Measurements from ENCODE around the gene WDR74. TPM values are rescaled to one million over a fixed set of nuclear protein-coding genes. Genes with fewer than 3 reads are reported as not detected.

The WDR74 gene
- total and polyA plus RNA-seq, 9 of the 15 experiments (the other 6 are each of a cell fraction or from before 2014, with no cell fraction given) = 32.7 to 210 (median 114) TPM

- 34% methylated on average over 3 of the region's 3 CpGs for WGBS (ENCODE audit: insufficient coverage, low coverage, missing lambda C conversion rate)
- FAIRE-seq (no peak), ATAC-seq (no peak), DNase-seq (ENCODE audit: extremely low read depth in 1 of 4, low spot score in 3 of 4) (no peak)
- Histone ChIP-seq H4K20me1 (replicated peaks; ENCODE audit: control insufficient read depth, insufficient read depth, low read length) (0 out of 2 replicates have a peak, but pooled peaks cover under 1% of the 10 kb centered on the region), H3K27me3 (ENCODE audit: control insufficient read depth in 2 of 2, insufficient read depth in 2 of 2, low read length in 2 of 2) (no peaks in the 10 kb centered on the region), H3K36me3 (ENCODE audit: control insufficient read depth, insufficient read depth, low read length) (no peaks in the 10 kb centered on the region), H3K9ac (ENCODE audit: insufficient read depth in 1 of 2, low read depth in 2 of 2, low read length in 2 of 2) (no peak overlapping the region), H3K79me2 (ENCODE audit: control insufficient read depth, insufficient read depth, low read length) (no peaks in the 10 kb centered on the region), H3K4me1 (replicated peaks in 1 of 2; ENCODE audit: control insufficient read depth in 2 of 2, insufficient read depth in 2 of 2, low read length in 2 of 2) (peaks cover 5 to 8% of the 10 kb centered on the region in 2 experiments; a peak in 3 of 5 replicates), H3K4me2 (ENCODE audit: insufficient read depth, low read length) (no peak overlapping the region), H3K9me3 (replicated peaks; ENCODE audit: control insufficient read depth, insufficient read depth, low read depth, low read length) (no peaks in the 10 kb centered on the region; the same call in 1 of the 2 replicates), H3K9me1 (ENCODE audit: control insufficient read depth, insufficient read depth, low read length) (no peaks in the 10 kb centered on the region), H3K4me3 (no peak overlapping the region), H3K27ac (ENCODE audit: extremely low read depth, low read depth, low read length) (no peak overlapping the region), H2AFZ (ENCODE audit: low read depth, low read length) (no peak overlapping the region)
- CTCF ChIA-PET (ENCODE audit: low intra/inter-chr PET ratio) = no interaction called here
- no TSS peak for BruUV-seq (replicated peaks)
- intact Hi-C loops (cut with micrococcal nuclease) (loop anchor here (10.0 kb wide), 1 partner anchor 121 kb away; the partner anchor contains the start of genes HNRNPUL2 and TTC9C), in situ Hi-C loops (cut with MboI) (no loop called here)
- POLR2A ChIA-PET = interaction anchor here (0.5 to 6.3 kb wide), 2 partner anchors 8 to 14 kb away, joined by 3 to 100 read pairs; partner anchors contain the start of gene TEX54
- TF ChIP-seq, protein P1, sequence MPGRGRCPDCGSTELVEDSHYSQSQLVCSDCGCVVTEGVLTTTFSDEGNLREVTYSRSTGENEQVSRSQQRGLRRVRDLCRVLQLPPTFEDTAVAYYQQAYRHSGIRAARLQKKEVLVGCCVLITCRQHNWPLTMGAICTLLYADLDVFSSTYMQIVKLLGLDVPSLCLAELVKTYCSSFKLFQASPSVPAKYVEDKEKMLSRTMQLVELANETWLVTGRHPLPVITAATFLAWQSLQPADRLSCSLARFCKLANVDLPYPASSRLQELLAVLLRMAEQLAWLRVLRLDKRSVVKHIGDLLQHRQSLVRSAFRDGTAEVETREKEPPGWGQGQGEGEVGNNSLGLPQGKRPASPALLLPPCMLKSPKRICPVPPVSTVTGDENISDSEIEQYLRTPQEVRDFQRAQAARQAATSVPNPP (IDR thresholded peaks at IDR 0.05; ENCODE audit: borderline replicate concordance, insufficient read depth, insufficient read length) = no peak
- no peak for TF ChIP-seq MCM7 (IDR thresholded peaks at IDR 0.05)
- TF ChIP-seq RB1 (IDR thresholded peaks at IDR 0.05; ENCODE audit: low read depth) = no peak
- no peak for TF ChIP-seq POLR2G (IDR thresholded peaks at IDR 0.05; ENCODE audit: low read depth, low read length)
- TF ChIP-seq EWSR1 (IDR thresholded peaks at IDR 0.05; ENCODE audit: borderline replicate concordance, low read depth, partially characterized antibody) = no peak
- no peak for TF ChIP-seq BMI1 (IDR thresholded peaks at IDR 0.05; ENCODE audit: low read length)
- no peak for TF ChIP-seq RBM25 (IDR thresholded peaks at IDR 0.05; ENCODE audit: low read depth, low read length, severe bottlenecking)
- TF ChIP-seq EZH2 (IDR thresholded peaks at IDR 0.05; ENCODE audit: borderline replicate concordance, low read depth, low read length) = no peak
- TF ChIP-seq XRCC5 (IDR thresholded peaks at IDR 0.05; ENCODE audit: low read depth, low read length) = no peak
- no peak for TF ChIP-seq ZNF76 (CRISPR knock-in tag; IDR thresholded peaks at IDR 0.05; ENCODE audit: borderline replicate concordance)
Observed at GRCh38 chr11:62846177-62846576, 6.8 kb upstream of the WDR74 start.

All from K562 (cell line).